T-helper 2 cell treated with Interferon-gamma antibody and Interleukin-4, amounts not matched to agents 100 ng/mL and 5 ng/mL, for 36 hours (primary cell): ENCODE results near the gene TASP1. TPM values are rescaled to one million over a fixed set of nuclear protein-coding genes. Genes with fewer than 3 reads are reported as not detected.

ENCODE experiments used
- intact Hi-C: fragments of 100-400 bp; cut with micrococcal nuclease; formaldehyde crosslinking; loops from one replicate; pipeline ENCODE4 v1.15.1; 2023
- total RNA-seq: library from RNA; stranded (reverse); gene quantifications from 2 replicates; pipeline ENCODE4 v1.2.3, GENCODE V29; 2022

The TASP1 gene
- total RNA-seq, 1 donor from 2014 or later = 7.8 TPM

DNA sequence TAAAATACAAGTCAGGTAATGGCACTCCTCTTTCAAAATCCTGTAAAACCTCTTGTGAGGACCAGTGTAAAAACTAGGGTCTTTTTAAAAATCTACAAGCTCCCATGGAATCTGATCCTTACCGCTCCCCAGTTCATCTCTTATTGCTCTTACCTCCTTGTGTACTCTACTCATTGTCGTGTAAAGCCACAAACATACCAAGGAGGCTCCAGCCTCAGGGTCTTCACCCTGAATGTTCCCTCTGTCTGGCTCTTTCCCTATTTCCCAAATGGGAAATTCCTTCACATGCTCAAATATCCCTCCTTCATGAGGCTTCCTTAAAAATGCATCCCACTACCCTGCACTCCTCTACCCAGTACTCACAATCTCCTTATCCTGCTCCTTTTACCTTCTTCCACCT lies 67.1 kb downstream of the TASP1 start:
- intact Hi-C loops = no loop called here

- intact Hi-C loops = no loop called here
These were observed 71.1 kb downstream of the TASP1 start for GRCh38 chr20:13567663-13568062.

- intact Hi-C loops = no loop called here
These were observed 74.9 kb downstream of the TASP1 start for GRCh38 chr20:13563854-13564253.

- intact Hi-C loops = no loop called here
These were observed 84.0 kb downstream of the TASP1 start for GRCh38 chr20:13554706-13555105.

DNA sequence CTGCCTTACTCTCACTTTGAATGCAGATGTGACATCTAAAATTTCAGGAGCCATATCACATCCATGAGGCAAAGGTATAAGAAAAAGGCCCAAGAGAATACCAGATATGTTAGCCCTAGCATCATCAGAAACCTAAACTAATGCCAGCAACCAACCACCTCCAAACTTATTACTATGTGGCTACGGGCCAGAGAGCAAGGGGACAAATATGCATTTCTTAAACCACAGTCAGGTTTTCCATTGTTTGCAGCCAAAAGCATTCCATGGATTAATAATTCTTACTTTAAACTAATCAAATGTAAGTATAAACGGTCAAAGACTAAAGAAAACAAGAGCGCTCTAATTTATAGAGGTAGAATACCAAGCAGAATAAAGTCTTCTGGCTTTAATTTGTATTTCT lies 84.7 kb downstream of the TASP1 start:
- intact Hi-C loops = no loop called here

DNA sequence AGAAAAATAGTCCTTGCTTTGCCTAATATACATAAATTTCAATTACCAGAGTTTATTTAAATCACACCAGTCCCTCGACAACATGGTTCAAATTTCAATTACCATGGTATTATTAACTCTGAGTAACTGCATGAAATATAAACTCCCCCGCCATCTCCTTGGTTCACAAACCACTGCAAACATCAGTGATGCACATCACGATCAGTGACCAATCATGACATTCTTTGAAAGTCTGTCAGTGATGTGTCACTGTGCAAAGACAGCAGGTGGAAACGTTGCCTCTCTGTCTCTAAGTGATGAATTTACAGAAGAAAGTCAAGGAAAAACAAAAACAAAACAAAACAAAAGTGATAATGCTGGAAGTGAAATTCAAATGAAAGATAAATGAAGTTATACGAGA lies 86.7 kb downstream of the TASP1 start:
- intact Hi-C loops = no loop called here

- intact Hi-C loops = loop anchor here (5.0 to 10.0 kb wide), 2 partner anchors 225 to 622 kb away; no protein-coding TSS in a partner anchor
These were observed 89.3 kb downstream of the TASP1 start for GRCh38 chr20:13549451-13549850.

- intact Hi-C loops = loop anchor here (1.0 to 10.0 kb wide), 4 partner anchors 87 to 619 kb away; no protein-coding TSS in a partner anchor
These were observed 92.1 kb downstream of the TASP1 start for GRCh38 chr20:13546497-13547131.

- intact Hi-C loops = loop anchor here (1.0 to 10.0 kb wide), 4 partner anchors 86 to 618 kb away; no protein-coding TSS in a partner anchor
These were observed 92.9 kb downstream of the TASP1 start for GRCh38 chr20:13545790-13546189.

GRCh38 chr20:13543783-13544182 lies 94.9 kb downstream of the TASP1 start:
- intact Hi-C loops = loop anchor here (10.0 kb wide), 1 partner anchor 219 kb away; no protein-coding TSS in a partner anchor

GRCh38 chr20:13535627-13536026 lies 103.1 kb downstream of the TASP1 start:
- intact Hi-C loops = no loop called here

GRCh38 chr20:13533946-13534345 lies 104.8 kb downstream of the TASP1 start:
- intact Hi-C loops = no loop called here

DNA sequence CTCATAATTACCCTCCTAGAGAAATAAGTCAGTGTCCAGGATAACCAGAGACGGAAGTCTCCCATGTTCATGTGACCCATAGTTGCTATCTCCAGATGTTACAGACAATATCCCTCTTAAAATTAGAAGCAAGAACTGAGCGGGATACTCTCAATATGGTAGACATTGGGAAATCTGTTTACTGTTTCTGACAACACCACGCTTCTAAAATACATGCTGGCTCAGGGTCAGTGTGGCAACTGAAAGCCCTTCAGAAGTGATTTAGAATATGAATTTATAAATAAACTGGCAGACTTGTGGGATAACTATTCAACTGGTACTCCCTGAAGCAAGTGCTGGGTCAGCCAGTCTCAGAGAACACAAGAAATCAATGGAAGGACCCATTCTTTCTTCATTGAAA lies 108.6 kb downstream of the TASP1 start:
- intact Hi-C loops = no loop called here

DNA sequence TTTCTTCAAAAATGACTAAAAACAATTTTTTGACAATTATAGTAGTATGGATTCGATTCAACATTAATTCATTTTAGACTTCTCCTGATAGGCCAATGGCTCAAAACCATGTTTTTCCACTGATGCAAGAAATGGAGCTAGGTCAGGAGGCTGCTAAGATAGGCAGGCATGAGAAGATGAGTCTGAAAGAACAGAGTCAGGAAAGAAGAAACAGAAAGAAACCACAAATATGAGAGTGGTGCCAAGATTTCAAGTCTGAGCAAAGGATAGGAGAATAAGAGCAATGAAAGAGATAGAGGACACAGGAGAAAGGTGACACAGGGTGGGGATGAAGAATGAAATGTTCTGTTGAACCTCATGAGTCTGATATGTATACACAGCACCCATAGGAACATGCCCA lies 112.2 kb downstream of the TASP1 start:
- intact Hi-C loops = no loop called here

- intact Hi-C loops = no loop called here
These were observed 113.3 kb downstream of the TASP1 start for GRCh38 chr20:13525225-13525940.

GRCh38 chr20:13524339-13524738 lies 114.4 kb downstream of the TASP1 start:
- intact Hi-C loops = no loop called here

- intact Hi-C loops = no loop called here
These were observed 120.9 kb downstream of the TASP1 start for GRCh38 chr20:13517831-13518230.

- intact Hi-C loops = no loop called here
These were observed 122.8 kb downstream of the TASP1 start for GRCh38 chr20:13515796-13516558.

GRCh38 chr20:13515291-13515690 lies 123.4 kb downstream of the TASP1 start:
- intact Hi-C loops = no loop called here

DNA sequence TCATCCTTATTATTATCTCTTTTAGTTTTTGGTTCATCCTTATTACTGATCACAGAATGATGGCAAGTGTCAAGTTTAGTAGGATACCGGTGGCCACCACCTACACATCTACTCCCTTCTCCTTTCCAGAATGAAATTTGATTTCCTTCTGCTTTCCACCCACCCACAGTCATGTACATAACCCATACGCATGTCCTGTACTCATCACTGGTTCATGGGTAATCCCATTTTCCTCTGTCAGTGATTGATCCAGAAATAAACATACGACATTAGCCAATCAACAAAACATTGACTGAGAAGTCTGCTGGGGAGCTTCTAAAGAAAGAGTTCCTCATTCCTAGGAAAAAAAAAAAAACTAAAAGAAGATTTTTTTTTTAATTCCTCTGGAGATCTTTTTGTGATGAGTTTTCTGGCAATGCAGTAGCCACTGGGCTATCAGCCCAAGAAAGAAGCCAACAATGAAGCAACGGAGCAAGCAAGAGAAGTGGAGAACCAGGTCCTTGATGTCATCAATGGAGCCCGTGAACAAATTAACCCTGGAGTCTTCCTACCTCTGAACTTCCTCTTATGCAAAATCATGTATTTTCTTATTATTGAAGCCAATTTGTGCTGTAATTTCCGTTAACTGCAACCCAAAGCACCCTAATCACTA lies 127.8 kb downstream of the TASP1 start:
- intact Hi-C loops = no loop called here

DNA sequence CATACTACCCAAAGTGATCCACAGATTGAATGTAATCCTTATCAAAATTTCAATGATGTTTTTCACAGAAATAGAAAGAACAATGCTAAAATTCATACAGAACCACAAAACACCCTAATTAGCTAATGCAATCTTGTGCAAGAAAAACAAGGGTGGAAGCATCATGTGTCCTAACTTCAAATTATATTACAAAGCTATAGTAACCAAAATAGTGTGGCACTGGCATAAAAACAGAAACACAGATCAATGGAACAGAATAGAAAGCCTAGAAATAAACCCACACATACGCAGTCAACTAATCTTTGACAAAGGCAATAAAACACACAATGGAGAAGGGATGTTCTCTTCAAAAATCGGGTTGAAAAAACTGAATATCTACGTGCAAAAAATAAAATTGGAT lies 131.1 kb downstream of the TASP1 start:
- intact Hi-C loops = no loop called here

- intact Hi-C loops = no loop called here
These were observed 137.2 kb downstream of the TASP1 start for GRCh38 chr20:13501500-13501899.
